Right lobe of liver (tissue), 4 donors: ENCODE results near the gene NUBP2.

Experiments used
- POLR2A ChIP-seq: fragments of 450-650 bp; IDR thresholded peaks from one replicate; pipeline ENCODE4 v1.6.1; 2017; ENCODE audit warnings: antibody characterized with exemption, mild to moderate bottlenecking
- TF ChIP-seq, protein P1 (sequence below), 4 donors: fragments of 200-600 bp in 3 of 4; fragments of 450-650 bp in 1 of 4; IDR thresholded peaks; one replicate each; pipeline versions ENCODE4 v1.5.1 to v1.8.0; 2016 to 2022; ENCODE audit warnings: antibody characterized with exemption in 4 of 4, mild to moderate bottlenecking in 2 of 4
- donor health status: DM: no; HTN: no; CAD: no.
- donor health status: DM: no; HTN: no; CAD: no.
- donor health status: DM: no; HTN: yes; CAD: no.

GRCh38 chr16:1810536-1810935 lies 27.8 kb downstream of the NUBP2 start:
- TF ChIP-seq POLR2A: no peak
- TF ChIP-seq, protein P1, sequence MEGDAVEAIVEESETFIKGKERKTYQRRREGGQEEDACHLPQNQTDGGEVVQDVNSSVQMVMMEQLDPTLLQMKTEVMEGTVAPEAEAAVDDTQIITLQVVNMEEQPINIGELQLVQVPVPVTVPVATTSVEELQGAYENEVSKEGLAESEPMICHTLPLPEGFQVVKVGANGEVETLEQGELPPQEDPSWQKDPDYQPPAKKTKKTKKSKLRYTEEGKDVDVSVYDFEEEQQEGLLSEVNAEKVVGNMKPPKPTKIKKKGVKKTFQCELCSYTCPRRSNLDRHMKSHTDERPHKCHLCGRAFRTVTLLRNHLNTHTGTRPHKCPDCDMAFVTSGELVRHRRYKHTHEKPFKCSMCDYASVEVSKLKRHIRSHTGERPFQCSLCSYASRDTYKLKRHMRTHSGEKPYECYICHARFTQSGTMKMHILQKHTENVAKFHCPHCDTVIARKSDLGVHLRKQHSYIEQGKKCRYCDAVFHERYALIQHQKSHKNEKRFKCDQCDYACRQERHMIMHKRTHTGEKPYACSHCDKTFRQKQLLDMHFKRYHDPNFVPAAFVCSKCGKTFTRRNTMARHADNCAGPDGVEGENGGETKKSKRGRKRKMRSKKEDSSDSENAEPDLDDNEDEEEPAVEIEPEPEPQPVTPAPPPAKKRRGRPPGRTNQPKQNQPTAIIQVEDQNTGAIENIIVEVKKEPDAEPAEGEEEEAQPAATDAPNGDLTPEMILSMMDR (IDR thresholded peaks at IDR 0.05): no peak
